Measurements from ENCODE around the gene LPP. TPM values are rescaled to one million over a fixed set of nuclear protein-coding genes. Genes with fewer than 3 reads are reported as not detected.

Gene LPP
- total and polyA plus RNA-seq, 10 of the 15 experiments (the other 5 are each of a cell fraction or from before 2014, with no cell fraction given): under 0.01 to 0.62 (median 0.03) TPM

DNA sequence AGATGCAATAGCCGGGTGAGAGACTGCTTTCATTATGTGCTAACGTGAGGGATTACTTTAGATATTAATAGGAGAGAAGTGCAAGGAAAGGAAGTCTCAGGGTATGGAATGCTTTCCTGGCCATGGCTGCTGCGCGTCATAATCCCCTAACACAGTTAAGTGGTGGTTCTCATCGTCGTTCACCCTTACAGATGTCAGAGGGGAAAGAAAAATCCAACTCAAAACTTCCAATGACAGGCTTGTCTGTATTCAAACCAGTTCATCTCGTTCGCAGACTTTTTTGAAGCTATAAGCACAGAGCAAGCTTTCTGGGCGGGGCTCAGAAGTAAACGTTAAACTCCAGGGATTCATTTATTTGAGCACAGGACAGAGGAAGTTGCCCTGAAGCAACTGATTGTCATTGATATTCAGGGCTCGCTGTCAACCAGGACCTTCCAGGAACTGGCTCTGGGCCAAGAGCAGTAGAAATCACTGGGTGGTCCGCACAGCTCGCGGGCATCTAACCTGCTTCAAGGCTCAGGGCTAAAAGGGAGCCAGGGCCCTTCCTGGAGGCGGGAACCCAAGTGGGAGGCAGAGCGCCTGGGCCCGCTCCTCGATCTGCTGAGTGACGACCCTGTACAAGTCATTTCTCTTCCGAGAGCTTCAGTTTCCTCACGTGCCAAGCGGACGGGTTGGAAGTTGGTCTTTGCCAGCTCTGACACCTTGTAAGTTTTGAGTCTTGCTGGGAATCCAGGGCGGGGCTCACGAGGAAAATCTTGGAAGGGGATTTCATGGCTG, 1.1 kb upstream of the LPP start (continued):
- TF ChIP-seq, protein P1, sequence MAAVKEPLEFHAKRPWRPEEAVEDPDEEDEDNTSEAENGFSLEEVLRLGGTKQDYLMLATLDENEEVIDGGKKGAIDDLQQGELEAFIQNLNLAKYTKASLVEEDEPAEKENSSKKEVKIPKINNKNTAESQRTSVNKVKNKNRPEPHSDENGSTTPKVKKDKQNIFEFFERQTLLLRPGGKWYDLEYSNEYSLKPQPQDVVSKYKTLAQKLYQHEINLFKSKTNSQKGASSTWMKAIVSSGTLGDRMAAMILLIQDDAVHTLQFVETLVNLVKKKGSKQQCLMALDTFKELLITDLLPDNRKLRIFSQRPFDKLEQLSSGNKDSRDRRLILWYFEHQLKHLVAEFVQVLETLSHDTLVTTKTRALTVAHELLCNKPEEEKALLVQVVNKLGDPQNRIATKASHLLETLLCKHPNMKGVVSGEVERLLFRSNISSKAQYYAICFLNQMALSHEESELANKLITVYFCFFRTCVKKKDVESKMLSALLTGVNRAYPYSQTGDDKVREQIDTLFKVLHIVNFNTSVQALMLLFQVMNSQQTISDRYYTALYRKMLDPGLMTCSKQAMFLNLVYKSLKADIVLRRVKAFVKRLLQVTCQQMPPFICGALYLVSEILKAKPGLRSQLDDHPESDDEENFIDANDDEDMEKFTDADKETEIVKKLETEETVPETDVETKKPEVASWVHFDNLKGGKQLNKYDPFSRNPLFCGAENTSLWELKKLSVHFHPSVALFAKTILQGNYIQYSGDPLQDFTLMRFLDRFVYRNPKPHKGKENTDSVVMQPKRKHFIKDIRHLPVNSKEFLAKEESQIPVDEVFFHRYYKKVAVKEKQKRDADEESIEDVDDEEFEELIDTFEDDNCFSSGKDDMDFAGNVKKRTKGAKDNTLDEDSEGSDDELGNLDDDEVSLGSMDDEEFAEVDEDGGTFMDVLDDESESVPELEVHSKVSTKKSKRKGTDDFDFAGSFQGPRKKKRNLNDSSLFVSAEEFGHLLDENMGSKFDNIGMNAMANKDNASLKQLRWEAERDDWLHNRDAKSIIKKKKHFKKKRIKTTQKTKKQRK (IDR thresholded peaks at IDR 0.05; ENCODE audit: low read depth, low read length): no peak
- TF ChIP-seq, protein P2, sequence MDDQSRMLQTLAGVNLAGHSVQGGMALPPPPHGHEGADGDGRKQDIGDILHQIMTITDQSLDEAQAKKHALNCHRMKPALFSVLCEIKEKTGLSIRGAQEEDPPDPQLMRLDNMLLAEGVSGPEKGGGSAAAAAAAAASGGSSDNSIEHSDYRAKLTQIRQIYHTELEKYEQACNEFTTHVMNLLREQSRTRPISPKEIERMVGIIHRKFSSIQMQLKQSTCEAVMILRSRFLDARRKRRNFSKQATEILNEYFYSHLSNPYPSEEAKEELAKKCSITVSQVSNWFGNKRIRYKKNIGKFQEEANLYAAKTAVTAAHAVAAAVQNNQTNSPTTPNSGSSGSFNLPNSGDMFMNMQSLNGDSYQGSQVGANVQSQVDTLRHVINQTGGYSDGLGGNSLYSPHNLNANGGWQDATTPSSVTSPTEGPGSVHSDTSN (IDR thresholded peaks at IDR 0.05; ENCODE audit: insufficient replicate concordance, low read depth, low read length): no peak

DNA sequence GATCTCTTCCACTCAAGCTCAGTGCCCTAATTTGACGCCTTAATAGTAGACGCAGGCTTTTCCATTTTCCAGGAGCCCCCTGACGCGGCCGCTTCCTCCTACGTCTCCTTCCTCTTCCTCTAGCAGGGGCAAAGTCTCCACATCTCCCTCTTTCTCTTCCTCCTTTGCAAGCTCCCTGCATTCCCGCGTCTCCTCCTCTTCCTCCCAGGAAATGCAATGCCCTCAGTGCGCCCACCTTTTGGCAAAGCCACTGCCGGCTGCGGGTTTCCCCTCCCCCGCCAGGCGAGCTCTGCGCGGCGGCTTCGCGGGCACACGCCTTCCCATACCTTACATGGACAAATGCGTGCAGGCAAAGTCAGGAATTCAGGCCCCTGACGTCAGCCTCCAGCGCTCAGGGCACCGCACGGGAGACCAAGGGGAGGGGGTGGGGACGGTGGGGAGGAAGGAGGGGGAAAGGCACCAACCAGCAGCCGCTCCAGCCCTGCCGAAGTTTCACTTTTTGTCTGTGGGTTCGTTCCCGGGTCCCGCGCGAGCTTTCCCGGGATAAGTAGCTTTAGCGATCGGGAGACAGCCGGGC, 432 bp upstream of the LPP start:
- H3K9ac ChIP-seq (ENCODE audit: control insufficient read depth, insufficient read depth, low read length): no peak overlapping the region
- H2AFZ ChIP-seq (ENCODE audit: control insufficient read depth, low read depth, low read length): no peak overlapping the region; the same call in 1 of the 2 replicates
- no peak for FAIRE-seq
- no TSS peak for BruUV-seq (replicated peaks)
- H3K27ac ChIP-seq (ENCODE audit: control insufficient read depth, insufficient read depth): no peak overlapping the region
- CTCF ChIA-PET: no interaction called here
- RAD21 ChIA-PET (ENCODE audit: unreplicated experiment): no interaction called here
- H3K79me2 ChIP-seq (ENCODE audit: control insufficient read depth, insufficient read depth, low read length): no peaks in the 10 kb centered on the region
- H3K4me3 ChIP-seq: peak overlapping the region; percentile 61
- H3K9me3 ChIP-seq (replicated peaks; ENCODE audit: control insufficient read depth, insufficient read depth, low read length): no peaks in the 10 kb centered on the region; the same call in 2 of the 3 replicates
- WGBS (ENCODE audit: insufficient coverage, insufficient replicate concordance, low lambda C conversion rate, missing lambda C conversion rate): under 1% methylated on average over 29 of the region's 36 CpGs
- no peak; the same call in 2 of the 3 replicates for ATAC-seq
- H4K20me1 ChIP-seq (ENCODE audit: control insufficient read depth, insufficient read depth): no peaks in the 10 kb centered on the region; the same call in 1 of the 2 replicates
- no peak for DNase-seq (ENCODE audit: low read depth, low spot score)
- in situ Hi-C loops (cut with MboI): no loop called here
- POLR2A ChIA-PET: no interaction called here
- no peaks in the 10 kb centered on the region for H3K36me3 ChIP-seq (ENCODE audit: control insufficient read depth in 2 of 2, insufficient read depth in 2 of 2, low read length in 1 of 2)
- H3K4me1 ChIP-seq (ENCODE audit: control insufficient read depth, insufficient read depth, low read length): no peaks in the 10 kb centered on the region
- H3K4me2 ChIP-seq (ENCODE audit: control insufficient read depth, insufficient read depth): peak overlapping the region; percentile 60; the same call in 1 of the 2 replicates
- intact Hi-C loops (cut with micrococcal nuclease; ENCODE audit: unreplicated experiment): no loop called here
- H3K27me3 ChIP-seq (replicated peaks in 1 of 2; ENCODE audit: control insufficient read depth in 2 of 2, insufficient read depth in 2 of 2, low read length in 1 of 2): peaks cover 4 to 11% of the 10 kb centered on the region in 2 experiments
- SMC1A ChIA-PET (ENCODE audit: uncharacterized antibody, unreplicated experiment): no interaction called here
- TF ChIP-seq TAF1 (IDR thresholded peaks at IDR 0.05; ENCODE audit: borderline replicate concordance, low read depth, low read length): no peak
- TF ChIP-seq, protein P3, sequence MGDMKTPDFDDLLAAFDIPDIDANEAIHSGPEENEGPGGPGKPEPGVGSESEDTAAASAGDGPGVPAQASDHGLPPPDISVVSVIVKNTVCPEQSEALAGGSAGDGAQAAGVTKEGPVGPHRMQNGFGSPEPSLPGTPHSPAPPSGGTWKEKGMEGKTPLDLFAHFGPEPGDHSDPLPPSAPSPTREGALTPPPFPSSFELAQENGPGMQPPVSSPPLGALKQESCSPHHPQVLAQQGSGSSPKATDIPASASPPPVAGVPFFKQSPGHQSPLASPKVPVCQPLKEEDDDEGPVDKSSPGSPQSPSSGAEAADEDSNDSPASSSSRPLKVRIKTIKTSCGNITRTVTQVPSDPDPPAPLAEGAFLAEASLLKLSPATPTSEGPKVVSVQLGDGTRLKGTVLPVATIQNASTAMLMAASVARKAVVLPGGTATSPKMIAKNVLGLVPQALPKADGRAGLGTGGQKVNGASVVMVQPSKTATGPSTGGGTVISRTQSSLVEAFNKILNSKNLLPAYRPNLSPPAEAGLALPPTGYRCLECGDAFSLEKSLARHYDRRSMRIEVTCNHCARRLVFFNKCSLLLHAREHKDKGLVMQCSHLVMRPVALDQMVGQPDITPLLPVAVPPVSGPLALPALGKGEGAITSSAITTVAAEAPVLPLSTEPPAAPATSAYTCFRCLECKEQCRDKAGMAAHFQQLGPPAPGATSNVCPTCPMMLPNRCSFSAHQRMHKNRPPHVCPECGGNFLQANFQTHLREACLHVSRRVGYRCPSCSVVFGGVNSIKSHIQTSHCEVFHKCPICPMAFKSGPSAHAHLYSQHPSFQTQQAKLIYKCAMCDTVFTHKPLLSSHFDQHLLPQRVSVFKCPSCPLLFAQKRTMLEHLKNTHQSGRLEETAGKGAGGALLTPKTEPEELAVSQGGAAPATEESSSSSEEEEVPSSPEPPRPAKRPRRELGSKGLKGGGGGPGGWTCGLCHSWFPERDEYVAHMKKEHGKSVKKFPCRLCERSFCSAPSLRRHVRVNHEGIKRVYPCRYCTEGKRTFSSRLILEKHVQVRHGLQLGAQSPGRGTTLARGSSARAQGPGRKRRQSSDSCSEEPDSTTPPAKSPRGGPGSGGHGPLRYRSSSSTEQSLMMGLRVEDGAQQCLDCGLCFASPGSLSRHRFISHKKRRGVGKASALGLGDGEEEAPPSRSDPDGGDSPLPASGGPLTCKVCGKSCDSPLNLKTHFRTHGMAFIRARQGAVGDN (IDR thresholded peaks at IDR 0.05): no peak
- TF ChIP-seq, protein P4, sequence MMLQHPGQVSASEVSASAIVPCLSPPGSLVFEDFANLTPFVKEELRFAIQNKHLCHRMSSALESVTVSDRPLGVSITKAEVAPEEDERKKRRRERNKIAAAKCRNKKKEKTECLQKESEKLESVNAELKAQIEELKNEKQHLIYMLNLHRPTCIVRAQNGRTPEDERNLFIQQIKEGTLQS (IDR thresholded peaks at IDR 0.05; ENCODE audit: borderline replicate concordance, extremely low read depth, low read depth, low read length): no peak

Measured in GM12878 (cell line).